AG09319 (cell line): ENCODE results near the gene GALNT13.

Source experiments
- DNase-seq: peaks from one replicate; pipeline ENCODE4 v3.0.0-alpha.2; 2010; ENCODE audit warnings: low read depth; ENCODE audit errors: extremely low read depth
- CTCF ChIP-seq: IDR thresholded peaks from 2 replicates; pipeline ENCODE4 v1.5.1; 2011; ENCODE audit warnings: low read depth, mild to moderate bottlenecking, inconsistent platforms, low read length, moderate library complexity

Gene GALNT13

GRCh38 chr2:154243685-154244084 lies 372.0 kb downstream of the GALNT13 start:
- no peak for DNase-seq
- no peak for TF ChIP-seq CTCF

GRCh38 chr2:154244932-154245331 lies 373.2 kb downstream of the GALNT13 start:
- no peak for TF ChIP-seq CTCF
- DNase-seq, result no peak

GRCh38 chr2:154247503-154247902 lies 375.8 kb downstream of the GALNT13 start:
- no peak for TF ChIP-seq CTCF
- DNase-seq, result no peak

- DNase-seq, result no peak
- no peak for TF ChIP-seq CTCF
Measured at GRCh38 chr2:154256136-154256535, 384.4 kb downstream of the GALNT13 start.

- DNase-seq, result no peak
- TF ChIP-seq CTCF, result no peak
Measured at GRCh38 chr2:154259030-154259429, 387.3 kb downstream of the GALNT13 start.

- TF ChIP-seq CTCF, result no peak
- DNase-seq, result no peak
Measured at GRCh38 chr2:154261473-154262027, 389.8 kb downstream of the GALNT13 start.

GRCh38 chr2:154263206-154263605 lies 391.5 kb downstream of the GALNT13 start:
- TF ChIP-seq CTCF, result no peak
- DNase-seq, result no peak
